Mammary epithelial cell (primary cell): ENCODE measurements around the gene BPIFB1.

Experiments used
- EZH2 ChIP-seq: IDR thresholded peaks from 2 replicates; pipeline ENCODE4 v1.6.1; 2012; ENCODE audit warnings: low read length, inconsistent platforms, borderline replicate concordance
- TF ChIP-seq, protein P1 (sequence below), 2 donors: IDR thresholded peaks in 1 of 2; conservative IDR thresholded peaks in 1 of 2; 2 replicates each; pipeline ENCODE4 v1.5.1; 2011 to 2012; ENCODE audit warnings: inconsistent platforms in 2 of 2, low read length in 2 of 2, mild to moderate bottlenecking in 2 of 2, control low read depth in 1 of 2, low read depth in 1 of 2; ENCODE audit not compliant: insufficient read depth in 1 of 2; ENCODE audit errors: extremely low read depth in 1 of 2

DNA sequence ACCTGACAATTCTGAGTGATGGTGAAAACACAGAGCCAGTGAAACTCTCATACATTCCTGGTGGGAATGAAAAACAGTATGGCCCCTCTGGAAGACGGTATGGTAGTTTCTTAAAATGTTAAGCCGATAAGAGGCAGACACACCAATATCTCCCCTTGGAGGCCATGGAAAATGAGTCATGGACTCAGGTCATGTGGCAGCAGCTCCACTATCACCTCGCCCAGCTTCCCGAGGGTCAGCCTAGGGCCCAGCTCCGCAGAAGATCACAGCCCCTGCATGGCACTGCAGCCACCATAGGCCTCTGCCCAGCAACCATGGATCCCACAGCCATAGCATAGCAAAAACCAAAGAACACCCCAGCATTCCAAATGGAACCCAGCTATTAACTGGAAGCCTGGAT is 25.8 kb upstream of the BPIFB1 start:
- TF ChIP-seq, protein P1, sequence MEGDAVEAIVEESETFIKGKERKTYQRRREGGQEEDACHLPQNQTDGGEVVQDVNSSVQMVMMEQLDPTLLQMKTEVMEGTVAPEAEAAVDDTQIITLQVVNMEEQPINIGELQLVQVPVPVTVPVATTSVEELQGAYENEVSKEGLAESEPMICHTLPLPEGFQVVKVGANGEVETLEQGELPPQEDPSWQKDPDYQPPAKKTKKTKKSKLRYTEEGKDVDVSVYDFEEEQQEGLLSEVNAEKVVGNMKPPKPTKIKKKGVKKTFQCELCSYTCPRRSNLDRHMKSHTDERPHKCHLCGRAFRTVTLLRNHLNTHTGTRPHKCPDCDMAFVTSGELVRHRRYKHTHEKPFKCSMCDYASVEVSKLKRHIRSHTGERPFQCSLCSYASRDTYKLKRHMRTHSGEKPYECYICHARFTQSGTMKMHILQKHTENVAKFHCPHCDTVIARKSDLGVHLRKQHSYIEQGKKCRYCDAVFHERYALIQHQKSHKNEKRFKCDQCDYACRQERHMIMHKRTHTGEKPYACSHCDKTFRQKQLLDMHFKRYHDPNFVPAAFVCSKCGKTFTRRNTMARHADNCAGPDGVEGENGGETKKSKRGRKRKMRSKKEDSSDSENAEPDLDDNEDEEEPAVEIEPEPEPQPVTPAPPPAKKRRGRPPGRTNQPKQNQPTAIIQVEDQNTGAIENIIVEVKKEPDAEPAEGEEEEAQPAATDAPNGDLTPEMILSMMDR (conservative IDR thresholded peaks at IDR 0.05 in 1 of 2, IDR thresholded peaks at IDR 0.05 in 1 of 2; ENCODE audit: extremely low read depth in 1 of 2, insufficient read depth in 1 of 2, low read depth in 1 of 2, low read length in 2 of 2): no peak
- TF ChIP-seq EZH2: no peak
